ENCODE data around the gene MED23. TPM values are rescaled to one million over a fixed set of nuclear protein-coding genes. Genes with fewer than 3 reads are reported as not detected.
"Not testable (repeated sequence)": the region's sequence is repeated elsewhere in the genome, so short reads cannot be mapped to it uniquely, and the experiment has no call there.

MED23 gene
- total and polyA plus RNA-seq, 10 of the 15 experiments (the other 5 are each of a cell fraction or from before 2014, with no cell fraction given), result 7.1 to 42.9 (median 19.6) TPM

- Histone ChIP-seq H3K27me3 (replicated peaks in 1 of 2; ENCODE audit: control insufficient read depth in 2 of 2, insufficient read depth in 2 of 2, low read length in 1 of 2) (no peaks in the 10 kb centered on the region), H2AFZ (ENCODE audit: control insufficient read depth, low read depth, low read length) (no peak overlapping the region), H3K79me2 (ENCODE audit: control insufficient read depth, insufficient read depth, low read length) (no peaks in the 10 kb centered on the region), H4K20me1 (ENCODE audit: control insufficient read depth, insufficient read depth) (no peaks in the 10 kb centered on the region), H3K36me3 (ENCODE audit: control insufficient read depth in 2 of 2, insufficient read depth in 2 of 2, low read length in 1 of 2) (no peaks in the 10 kb centered on the region), H3K9ac (ENCODE audit: control insufficient read depth, insufficient read depth, low read length) (no peak overlapping the region), H3K4me2 (ENCODE audit: control insufficient read depth, insufficient read depth) (no peak overlapping the region), H3K4me1 (ENCODE audit: control insufficient read depth, insufficient read depth, low read length) (no peaks in the 10 kb centered on the region), H3K9me3 (replicated peaks; ENCODE audit: control insufficient read depth, insufficient read depth, low read length) (no peaks in the 10 kb centered on the region), H3K27ac (ENCODE audit: control insufficient read depth, insufficient read depth) (no peak overlapping the region), H3K4me3 (no peak overlapping the region)
- FAIRE-seq (no peak), ATAC-seq (no peak), DNase-seq (ENCODE audit: low read depth, low spot score) (no peak)
- POLR2A ChIA-PET, result no interaction called here
- SMC1A ChIA-PET (ENCODE audit: uncharacterized antibody, unreplicated experiment), result no interaction called here
- CTCF ChIA-PET, result interaction anchor here (0.5 kb wide), 1 partner anchor 673 kb away, joined by 3 read pairs; no protein-coding TSS in a partner anchor
- BruUV-seq (replicated peaks), result no TSS peak
- WGBS (ENCODE audit: insufficient coverage, insufficient replicate concordance, low lambda C conversion rate, missing lambda C conversion rate), result 74% methylated on average over 2 of the region's 2 CpGs
- in situ Hi-C loops (cut with MboI), result no loop called here
- intact Hi-C loops (cut with micrococcal nuclease; ENCODE audit: unreplicated experiment), result no loop called here
- RAD21 ChIA-PET (ENCODE audit: unreplicated experiment), result no interaction called here
- TF ChIP-seq ATF7 (IDR thresholded peaks at IDR 0.05; ENCODE audit: low read depth) (no peak), USF2 (IDR thresholded peaks at IDR 0.05; ENCODE audit: borderline replicate concordance, low read depth, low read length) (no peak), MEF2A (IDR thresholded peaks at IDR 0.05; ENCODE audit: insufficient read depth, low read depth, low read length) (no peak), LARP7 (IDR thresholded peaks at IDR 0.05) (no peak)
Observed at GRCh38 chr6:131545317-131545716, 82.7 kb downstream of the MED23 start.

- H3K4me2 ChIP-seq (ENCODE audit: control insufficient read depth, insufficient read depth); FAIRE-seq; ATAC-seq; H4K20me1 ChIP-seq (ENCODE audit: control insufficient read depth, insufficient read depth); H3K9ac ChIP-seq (ENCODE audit: control insufficient read depth, insufficient read depth, low read length); RAD21 ChIA-PET (ENCODE audit: unreplicated experiment); H3K9me3 ChIP-seq (replicated peaks; ENCODE audit: control insufficient read depth, insufficient read depth, low read length); CTCF ChIA-PET; H3K36me3 ChIP-seq (ENCODE audit: control insufficient read depth in 2 of 2, insufficient read depth in 2 of 2, low read length in 1 of 2); H3K4me1 ChIP-seq (ENCODE audit: control insufficient read depth, insufficient read depth, low read length); DNase-seq (ENCODE audit: low read depth, low spot score); H3K4me3 ChIP-seq; intact Hi-C loops (cut with micrococcal nuclease; ENCODE audit: unreplicated experiment); H3K27me3 ChIP-seq (replicated peaks in 1 of 2; ENCODE audit: control insufficient read depth in 2 of 2, insufficient read depth in 2 of 2, low read length in 1 of 2); H3K27ac ChIP-seq (ENCODE audit: control insufficient read depth, insufficient read depth); H3K79me2 ChIP-seq (ENCODE audit: control insufficient read depth, insufficient read depth, low read length); H2AFZ ChIP-seq (ENCODE audit: control insufficient read depth, low read depth, low read length); POLR2A ChIA-PET; BruUV-seq (replicated peaks): not testable (repeated sequence)
- 5% methylated on average over 4 of the region's 4 CpGs for WGBS (ENCODE audit: insufficient coverage, insufficient replicate concordance, low lambda C conversion rate, missing lambda C conversion rate)
- SMC1A ChIA-PET (ENCODE audit: uncharacterized antibody, unreplicated experiment), result interaction anchor here (1.5 kb wide), 1 partner anchor 20 kb away, joined by 3 read pairs; no protein-coding TSS in a partner anchor
- in situ Hi-C loops (cut with MboI), result loop anchor here (10.0 kb wide), 1 partner anchor 654 kb away; no protein-coding TSS in a partner anchor
Observed at GRCh38 chr6:131538615-131539014, 89.4 kb downstream of the MED23 start.

All from GM12878 (cell line).